HepG2 (cell line): ENCODE results near the gene PSMB10. TPM values are rescaled to one million over a fixed set of nuclear protein-coding genes. Genes with fewer than 3 reads are reported as not detected.

ENCODE experiments used
- ELF4 ChIP-seq: sonication (generic); formaldehyde crosslinking; IDR thresholded peaks from 2 replicates; pipeline ENCODE4 v1.5.0; 2020; ENCODE audit warnings: missing genetic modification reagents, mild to moderate bottlenecking, moderate library complexity, borderline replicate concordance
- FOXK1 ChIP-seq: sonication (generic); formaldehyde crosslinking; IDR thresholded peaks from 2 replicates; pipeline ENCODE4 v1.4.0; 2020; ENCODE audit warnings: low read depth, missing genetic modification reagents, borderline replicate concordance
- HNRNPH1 ChIP-seq: fragments of 200-400 bp; formaldehyde crosslinking; optimal IDR thresholded peaks from 2 replicates; pipeline ENCODE3; 2017; ENCODE audit warnings: mild to moderate bottlenecking, low read depth, low read length
- NFATC3 ChIP-seq: sonication (generic); formaldehyde crosslinking; IDR thresholded peaks from 2 replicates; pipeline ENCODE4 v1.5.1; 2020; ENCODE audit warnings: mild to moderate bottlenecking, missing genetic modification reagents
- NONO ChIP-seq, 2 experiments: fragments of 450-650 bp in 1 of 2; sonication (generic) in 1 of 2; formaldehyde crosslinking in 1 of 2; IDR thresholded peaks in 1 of 2; conservative IDR thresholded peaks in 1 of 2; 2 replicates each; pipeline versions ENCODE4 v1.6.1 to v1.8.0; 2017 to 2022; ENCODE audit warnings: mild to moderate bottlenecking in 1 of 2, missing genetic modification reagents in 1 of 2, moderate library complexity in 1 of 2
- NR2F1 ChIP-seq, 2 experiments: fragments of 450-650 bp in 1 of 2; formaldehyde crosslinking in 1 of 2; IDR thresholded peaks; 2 replicates each; pipeline versions ENCODE4 v1.5.0 to v1.6.1; 2016 to 2020; ENCODE audit warnings: mild to moderate bottlenecking in 1 of 2, missing compliant biosample characterization in 1 of 2, missing genetic modification reagents in 1 of 2, moderate library complexity in 1 of 2
- SATB2 ChIP-seq: sonication (generic); formaldehyde crosslinking; IDR thresholded peaks from 2 replicates; pipeline ENCODE4 v1.5.0; 2020; ENCODE audit warnings: missing genetic modification reagents
- SYNCRIP ChIP-seq: fragments of 200-400 bp; formaldehyde crosslinking; IDR thresholded peaks from 2 replicates; pipeline ENCODE4 v1.6.1; 2018; ENCODE audit warnings: mild to moderate bottlenecking, low read depth, low read length; ENCODE audit not compliant: insufficient read depth
- ZFP82 ChIP-seq: sonication (generic); formaldehyde crosslinking; IDR thresholded peaks from 2 replicates; pipeline ENCODE4 v1.5.1; 2020; ENCODE audit warnings: mild to moderate bottlenecking, missing genetic modification reagents, borderline replicate concordance
- ZNF121 ChIP-seq: sonication (generic); formaldehyde crosslinking; IDR thresholded peaks from 2 replicates; pipeline ENCODE4 v1.5.0; 2020; ENCODE audit warnings: mild to moderate bottlenecking, missing genetic modification reagents
- ZNF282 ChIP-seq: fragments of 450-650 bp; IDR thresholded peaks from 2 replicates; pipeline ENCODE4 v1.6.1; 2018; ENCODE audit not compliant: partially characterized antibody
- ZNF441 ChIP-seq: sonication (generic); formaldehyde crosslinking; IDR thresholded peaks from 2 replicates; pipeline ENCODE4 v1.7.0; 2021; ENCODE audit warnings: missing genetic modification reagents, borderline replicate concordance
- polyA plus RNA-seq, 8 experiments: library from polyadenylated mRNA; depleted of rRNA in 3 of 8; stranded (reverse) in 7 of 8; unstranded in 1 of 8; fragments of >200 nt; fragmentation: Illumina TruSeq in 4 of 8; extraction: Trizol in 4 of 8; gene quantifications; 2 replicates each; pipeline versions ENCODE4 v1.2.1 to v1.2.3, GENCODE V29; 2011 to 2016; ENCODE audit warnings: low read depth in 4 of 8, missing spikeins in 1 of 8, mixed read lengths in 1 of 8; ENCODE audit not compliant: insufficient read depth in 1 of 8
- total RNA-seq, 5 experiments: library from RNA; depleted of rRNA; stranded (reverse); fragments of >200 nt; fragmentation: Illumina TruSeq; extraction: Trizol; gene quantifications; 2 replicates each; pipeline ENCODE4 v1.2.3, GENCODE V29; 2016; ENCODE audit warnings: low read depth in 1 of 5
- TF ChIP-seq, protein P1 (sequence below): sonication (generic); formaldehyde crosslinking; IDR thresholded peaks from 2 replicates; pipeline ENCODE4 v1.4.0; 2020; ENCODE audit warnings: mild to moderate bottlenecking, missing genetic modification reagents
- TF ChIP-seq, protein P2 (sequence below): IDR thresholded peaks from 2 replicates; pipeline ENCODE4 v1.6.1; 2016; ENCODE audit warnings: control low read depth
- TF ChIP-seq, protein P3 (sequence below): sonication (generic); formaldehyde crosslinking; IDR thresholded peaks from 2 replicates; pipeline ENCODE4 v1.5.0; 2020; ENCODE audit warnings: missing genetic modification reagents
- TF ChIP-seq, protein P4 (sequence below): sonication (generic); formaldehyde crosslinking; IDR thresholded peaks from 2 replicates; pipeline ENCODE4 v1.8.1; 2023; ENCODE audit warnings: mild to moderate bottlenecking, missing genetic modification reagents
- TF ChIP-seq, protein P5 (sequence below), 2 experiments: IDR thresholded peaks; 2 replicates each; pipeline ENCODE4 v1.6.1; 2011 to 2012; ENCODE audit warnings: low read length in 2 of 2, borderline replicate concordance in 1 of 2, low read depth in 1 of 2, mild to moderate bottlenecking in 1 of 2, moderate library complexity in 1 of 2

The PSMB10 gene
- total and polyA plus RNA-seq, 2 of the 13 experiments (the other 11 are each of a cell fraction or from before 2014, with no cell fraction given), result 12.7 to 65.9 TPM

DNA sequence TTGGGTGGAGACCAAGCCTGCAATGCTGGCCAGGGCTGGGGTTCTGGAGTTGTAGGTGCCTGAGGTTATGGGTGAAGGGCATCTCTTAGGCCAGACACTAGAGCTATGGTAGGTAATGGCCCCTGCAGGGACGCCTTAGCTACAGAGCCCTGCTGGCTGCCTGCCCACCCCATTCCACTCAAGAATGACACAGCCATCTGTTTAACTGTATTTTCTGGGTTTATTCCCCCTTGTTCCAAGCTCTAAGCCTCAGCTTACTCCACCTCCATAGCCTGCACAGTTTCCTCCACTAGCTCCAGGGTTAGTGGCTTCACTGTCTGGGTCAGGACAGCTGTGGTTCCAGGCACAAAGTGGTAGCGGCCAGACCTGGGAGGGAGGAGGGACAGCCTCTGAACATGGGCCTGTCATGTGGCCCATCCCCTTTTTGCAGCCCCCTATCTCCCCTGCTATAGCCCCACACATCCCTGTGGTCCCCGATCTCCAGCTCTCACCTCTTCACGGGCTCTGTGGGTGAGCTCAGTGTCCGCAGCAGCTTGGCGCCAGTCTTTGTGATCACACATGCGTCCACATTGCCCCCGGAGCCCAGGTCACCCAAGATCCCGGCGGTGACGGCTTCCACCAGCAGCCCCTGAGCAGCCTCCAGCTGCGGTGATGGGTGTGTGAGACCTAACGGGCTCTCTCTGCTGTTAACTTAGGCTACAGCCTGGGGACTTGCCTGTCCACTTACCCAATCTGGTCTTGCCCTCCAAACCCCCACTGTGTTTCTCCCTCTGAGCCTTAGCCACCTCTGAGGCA lies 2.1 kb downstream of the PSMB10 start (continued):
- TF ChIP-seq, protein P1, sequence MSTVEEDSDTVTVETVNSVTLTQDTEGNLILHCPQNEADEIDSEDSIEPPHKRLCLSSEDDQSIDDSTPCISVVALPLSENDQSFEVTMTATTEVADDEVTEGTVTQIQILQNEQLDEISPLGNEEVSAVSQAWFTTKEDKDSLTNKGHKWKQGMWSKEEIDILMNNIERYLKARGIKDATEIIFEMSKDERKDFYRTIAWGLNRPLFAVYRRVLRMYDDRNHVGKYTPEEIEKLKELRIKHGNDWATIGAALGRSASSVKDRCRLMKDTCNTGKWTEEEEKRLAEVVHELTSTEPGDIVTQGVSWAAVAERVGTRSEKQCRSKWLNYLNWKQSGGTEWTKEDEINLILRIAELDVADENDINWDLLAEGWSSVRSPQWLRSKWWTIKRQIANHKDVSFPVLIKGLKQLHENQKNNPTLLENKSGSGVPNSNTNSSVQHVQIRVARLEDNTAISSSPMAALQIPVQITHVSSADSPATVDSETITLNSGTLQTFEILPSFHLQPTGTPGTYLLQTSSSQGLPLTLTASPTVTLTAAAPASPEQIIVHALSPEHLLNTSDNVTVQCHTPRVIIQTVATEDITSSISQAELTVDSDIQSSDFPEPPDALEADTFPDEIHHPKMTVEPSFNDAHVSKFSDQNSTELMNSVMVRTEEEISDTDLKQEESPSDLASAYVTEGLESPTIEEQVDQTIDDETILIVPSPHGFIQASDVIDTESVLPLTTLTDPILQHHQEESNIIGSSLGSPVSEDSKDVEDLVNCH (CRISPR knock-in tag), result no peak
- TF ChIP-seq ZNF282, result no peak
- no peak for TF ChIP-seq SATB2 (CRISPR knock-in tag)
- TF ChIP-seq SYNCRIP, result no peak
- 0 out of 2 replicates have a peak, but pooled peaks have one; percentile 5 for TF ChIP-seq ZNF441 (CRISPR knock-in tag)
- no peak for TF ChIP-seq NONO (IDR thresholded peaks at IDR 0.05)
- no peak for TF ChIP-seq NONO (CRISPR knock-in tag; conservative IDR thresholded peaks at IDR 0.05)
- TF ChIP-seq, protein P2, sequence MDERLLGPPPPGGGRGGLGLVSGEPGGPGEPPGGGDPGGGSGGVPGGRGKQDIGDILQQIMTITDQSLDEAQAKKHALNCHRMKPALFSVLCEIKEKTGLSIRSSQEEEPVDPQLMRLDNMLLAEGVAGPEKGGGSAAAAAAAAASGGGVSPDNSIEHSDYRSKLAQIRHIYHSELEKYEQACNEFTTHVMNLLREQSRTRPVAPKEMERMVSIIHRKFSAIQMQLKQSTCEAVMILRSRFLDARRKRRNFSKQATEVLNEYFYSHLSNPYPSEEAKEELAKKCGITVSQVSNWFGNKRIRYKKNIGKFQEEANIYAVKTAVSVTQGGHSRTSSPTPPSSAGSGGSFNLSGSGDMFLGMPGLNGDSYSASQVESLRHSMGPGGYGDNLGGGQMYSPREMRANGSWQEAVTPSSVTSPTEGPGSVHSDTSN (CRISPR knock-in tag), result no peak
- TF ChIP-seq ZNF121, result no peak
- no peak for TF ChIP-seq HNRNPH1
- TF ChIP-seq, protein P3, sequence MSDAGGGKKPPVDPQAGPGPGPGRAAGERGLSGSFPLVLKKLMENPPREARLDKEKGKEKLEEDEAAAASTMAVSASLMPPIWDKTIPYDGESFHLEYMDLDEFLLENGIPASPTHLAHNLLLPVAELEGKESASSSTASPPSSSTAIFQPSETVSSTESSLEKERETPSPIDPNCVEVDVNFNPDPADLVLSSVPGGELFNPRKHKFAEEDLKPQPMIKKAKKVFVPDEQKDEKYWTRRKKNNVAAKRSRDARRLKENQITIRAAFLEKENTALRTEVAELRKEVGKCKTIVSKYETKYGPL, result no peak
- no peak for TF ChIP-seq FOXK1
- TF ChIP-seq, protein P4, sequence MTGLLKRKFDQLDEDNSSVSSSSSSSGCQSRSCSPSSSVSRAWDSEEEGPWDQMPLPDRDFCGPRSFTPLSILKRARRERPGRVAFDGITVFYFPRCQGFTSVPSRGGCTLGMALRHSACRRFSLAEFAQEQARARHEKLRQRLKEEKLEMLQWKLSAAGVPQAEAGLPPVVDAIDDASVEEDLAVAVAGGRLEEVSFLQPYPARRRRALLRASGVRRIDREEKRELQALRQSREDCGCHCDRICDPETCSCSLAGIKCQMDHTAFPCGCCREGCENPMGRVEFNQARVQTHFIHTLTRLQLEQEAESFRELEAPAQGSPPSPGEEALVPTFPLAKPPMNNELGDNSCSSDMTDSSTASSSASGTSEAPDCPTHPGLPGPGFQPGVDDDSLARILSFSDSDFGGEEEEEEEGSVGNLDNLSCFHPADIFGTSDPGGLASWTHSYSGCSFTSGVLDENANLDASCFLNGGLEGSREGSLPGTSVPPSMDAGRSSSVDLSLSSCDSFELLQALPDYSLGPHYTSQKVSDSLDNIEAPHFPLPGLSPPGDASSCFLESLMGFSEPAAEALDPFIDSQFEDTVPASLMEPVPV, result no peak
- TF ChIP-seq ZFP82 (CRISPR knock-in tag), result no peak
- TF ChIP-seq, protein P5, sequence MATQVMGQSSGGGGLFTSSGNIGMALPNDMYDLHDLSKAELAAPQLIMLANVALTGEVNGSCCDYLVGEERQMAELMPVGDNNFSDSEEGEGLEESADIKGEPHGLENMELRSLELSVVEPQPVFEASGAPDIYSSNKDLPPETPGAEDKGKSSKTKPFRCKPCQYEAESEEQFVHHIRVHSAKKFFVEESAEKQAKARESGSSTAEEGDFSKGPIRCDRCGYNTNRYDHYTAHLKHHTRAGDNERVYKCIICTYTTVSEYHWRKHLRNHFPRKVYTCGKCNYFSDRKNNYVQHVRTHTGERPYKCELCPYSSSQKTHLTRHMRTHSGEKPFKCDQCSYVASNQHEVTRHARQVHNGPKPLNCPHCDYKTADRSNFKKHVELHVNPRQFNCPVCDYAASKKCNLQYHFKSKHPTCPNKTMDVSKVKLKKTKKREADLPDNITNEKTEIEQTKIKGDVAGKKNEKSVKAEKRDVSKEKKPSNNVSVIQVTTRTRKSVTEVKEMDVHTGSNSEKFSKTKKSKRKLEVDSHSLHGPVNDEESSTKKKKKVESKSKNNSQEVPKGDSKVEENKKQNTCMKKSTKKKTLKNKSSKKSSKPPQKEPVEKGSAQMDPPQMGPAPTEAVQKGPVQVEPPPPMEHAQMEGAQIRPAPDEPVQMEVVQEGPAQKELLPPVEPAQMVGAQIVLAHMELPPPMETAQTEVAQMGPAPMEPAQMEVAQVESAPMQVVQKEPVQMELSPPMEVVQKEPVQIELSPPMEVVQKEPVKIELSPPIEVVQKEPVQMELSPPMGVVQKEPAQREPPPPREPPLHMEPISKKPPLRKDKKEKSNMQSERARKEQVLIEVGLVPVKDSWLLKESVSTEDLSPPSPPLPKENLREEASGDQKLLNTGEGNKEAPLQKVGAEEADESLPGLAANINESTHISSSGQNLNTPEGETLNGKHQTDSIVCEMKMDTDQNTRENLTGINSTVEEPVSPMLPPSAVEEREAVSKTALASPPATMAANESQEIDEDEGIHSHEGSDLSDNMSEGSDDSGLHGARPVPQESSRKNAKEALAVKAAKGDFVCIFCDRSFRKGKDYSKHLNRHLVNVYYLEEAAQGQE (IDR thresholded peaks at IDR 0.05; ENCODE audit: borderline replicate concordance in 1 of 2, low read depth in 1 of 2, low read length in 2 of 2), result no peak
- TF ChIP-seq ELF4 (CRISPR knock-in tag), result no peak; the same call in 1 of the 2 replicates
- TF ChIP-seq NFATC3 (CRISPR knock-in tag), result no peak
- no peak for TF ChIP-seq NR2F1 (CRISPR knock-in tag; IDR thresholded peaks at IDR 0.05)
